HepG2 (cell line): ENCODE results near the gene PLOD2. TPM values are rescaled to one million over a fixed set of nuclear protein-coding genes. Genes with fewer than 3 reads are reported as not detected.

Source experiments
- BRCA1 ChIP-seq: sonication (generic); formaldehyde crosslinking; IDR thresholded peaks from 2 replicates; pipeline ENCODE4 v1.4.0; 2020; ENCODE audit warnings: missing genetic modification reagents
- CREB1 ChIP-seq, 2 experiments: fragments of 450-650 bp in 1 of 2; IDR thresholded peaks; 2 replicates each; pipeline ENCODE4 v1.6.1; 2016 to 2017; ENCODE audit warnings: control low read depth in 1 of 2, mild to moderate bottlenecking in 1 of 2, missing compliant biosample characterization in 1 of 2, missing genetic modification characterization in 1 of 2
- DMAP1 ChIP-seq: IDR thresholded peaks from 2 replicates; pipeline ENCODE4 v1.6.1; 2016
- ERF ChIP-seq: IDR thresholded peaks from 2 replicates; pipeline ENCODE4 v1.6.1; 2018; ENCODE audit warnings: missing biosample characterization, missing genetic modification reagents
- HNRNPUL1 ChIP-seq: fragments of 200-400 bp; formaldehyde crosslinking; IDR thresholded peaks from 2 replicates; pipeline ENCODE4 v1.6.1; 2017; ENCODE audit warnings: low read depth, mild to moderate bottlenecking, low read length, moderate library complexity
- JDP2 ChIP-seq: sonication (generic); formaldehyde crosslinking; IDR thresholded peaks from 2 replicates; pipeline ENCODE4 v1.8.1; 2022; ENCODE audit warnings: missing genetic modification reagents, borderline replicate concordance
- JUNB ChIP-seq: sonication (generic); formaldehyde crosslinking; IDR thresholded peaks from 2 replicates; pipeline ENCODE4 v1.8.0; 2022; ENCODE audit warnings: missing genetic modification reagents, mild to moderate bottlenecking, borderline replicate concordance
- NCOA2 ChIP-seq: sonication (generic); formaldehyde crosslinking; IDR thresholded peaks from 2 replicates; pipeline ENCODE4 v1.8.0; 2022; ENCODE audit warnings: inconsistent platforms
- NFKB2 ChIP-seq: sonication (generic); formaldehyde crosslinking; IDR thresholded peaks from 2 replicates; pipeline ENCODE4 v1.4.0; 2020; ENCODE audit warnings: missing genetic modification reagents, borderline replicate concordance
- NR2F2 ChIP-seq: IDR thresholded peaks from 2 replicates; pipeline ENCODE4 v1.6.1; 2012; ENCODE audit warnings: low read depth, inconsistent platforms, borderline replicate concordance
- PHF5A ChIP-seq: IDR thresholded peaks from one replicate; pipeline ENCODE4 v1.6.1; 2018; ENCODE audit warnings: low read depth, missing genetic modification reagents; ENCODE audit not compliant: unreplicated experiment
- RAD51 ChIP-seq: fragments of 450-650 bp; IDR thresholded peaks from 2 replicates; pipeline ENCODE4 v1.6.1; 2016; ENCODE audit warnings: borderline replicate concordance
- TFAP4 ChIP-seq: sonication (generic); IDR thresholded peaks from 2 replicates; pipeline ENCODE4 v1.6.1; 2016; ENCODE audit warnings: low read depth, borderline replicate concordance
- ZBTB39 ChIP-seq: sonication (generic); formaldehyde crosslinking; IDR thresholded peaks from 2 replicates; pipeline ENCODE4 v1.5.0; 2020; ENCODE audit warnings: missing genetic modification reagents
- ZFY ChIP-seq: sonication (generic); formaldehyde crosslinking; IDR thresholded peaks from 2 replicates; pipeline ENCODE4 v1.4.0; 2020; ENCODE audit warnings: missing genetic modification reagents
- ZNF138 ChIP-seq: sonication (generic); formaldehyde crosslinking; IDR thresholded peaks from 2 replicates; pipeline ENCODE4 v1.5.0; 2020; ENCODE audit warnings: mild to moderate bottlenecking, low read depth, missing genetic modification reagents
- ZNF160 ChIP-seq: sonication (generic); formaldehyde crosslinking; IDR thresholded peaks from 2 replicates; pipeline ENCODE4 v1.8.0; 2022; ENCODE audit warnings: mild to moderate bottlenecking, inconsistent platforms, missing genetic modification reagents
- ZNF225 ChIP-seq: sonication (generic); formaldehyde crosslinking; IDR thresholded peaks from 2 replicates; pipeline ENCODE4 v1.4.0; 2020; ENCODE audit warnings: mild to moderate bottlenecking, missing genetic modification reagents
- ZNF329 ChIP-seq: sonication (generic); formaldehyde crosslinking; IDR thresholded peaks from 2 replicates; pipeline ENCODE4 v1.9.0; 2021; ENCODE audit warnings: low read depth, mild to moderate bottlenecking, missing genetic modification reagents
- ZNF367 ChIP-seq: sonication (generic); formaldehyde crosslinking; IDR thresholded peaks from 2 replicates; pipeline ENCODE4 v1.4.0; 2020; ENCODE audit warnings: missing genetic modification reagents, borderline replicate concordance
- ZNF598 ChIP-seq: sonication (generic); formaldehyde crosslinking; IDR thresholded peaks from 2 replicates; pipeline ENCODE4 v1.5.1; 2020; ENCODE audit warnings: mild to moderate bottlenecking, missing genetic modification reagents, borderline replicate concordance
- ZNF614 ChIP-seq: IDR thresholded peaks from 2 replicates; pipeline ENCODE4 v1.6.1; 2018; ENCODE audit warnings: missing biosample characterization, missing genetic modification reagents, inconsistent platforms, borderline replicate concordance
- ZNF616 ChIP-seq: sonication (generic); formaldehyde crosslinking; IDR thresholded peaks from 2 replicates; pipeline ENCODE4 v1.5.0; 2020; ENCODE audit warnings: low read depth, mild to moderate bottlenecking, missing genetic modification reagents
- ZNF776 ChIP-seq: sonication (generic); formaldehyde crosslinking; IDR thresholded peaks from 2 replicates; pipeline ENCODE4 v1.4.0; 2020; ENCODE audit warnings: mild to moderate bottlenecking, missing genetic modification reagents
- polyA plus RNA-seq, 8 experiments: library from polyadenylated mRNA; depleted of rRNA in 3 of 8; stranded (reverse) in 7 of 8; unstranded in 1 of 8; fragments of >200 nt; fragmentation: Illumina TruSeq in 4 of 8; extraction: Trizol in 4 of 8; gene quantifications; 2 replicates each; pipeline versions ENCODE4 v1.2.1 to v1.2.3, GENCODE V29; 2011 to 2016; ENCODE audit warnings: low read depth in 4 of 8, missing spikeins in 1 of 8, mixed read lengths in 1 of 8; ENCODE audit not compliant: insufficient read depth in 1 of 8
- total RNA-seq, 5 experiments: library from RNA; depleted of rRNA; stranded (reverse); fragments of >200 nt; fragmentation: Illumina TruSeq; extraction: Trizol; gene quantifications; 2 replicates each; pipeline ENCODE4 v1.2.3, GENCODE V29; 2016; ENCODE audit warnings: low read depth in 1 of 5
- TF ChIP-seq, protein P1 (sequence below): sonication (generic); formaldehyde crosslinking; conservative IDR thresholded peaks from 2 replicates; pipeline ENCODE4 v1.4.0; 2020; ENCODE audit warnings: mild to moderate bottlenecking, missing genetic modification reagents, moderate library complexity
- TF ChIP-seq, protein P2 (sequence below): sonication (generic); formaldehyde crosslinking; IDR thresholded peaks from 2 replicates; pipeline ENCODE4 v1.5.0; 2020; ENCODE audit warnings: missing genetic modification reagents

Gene PLOD2
- total and polyA plus RNA-seq, 2 of the 13 experiments (the other 11 are each of a cell fraction or from before 2014, with no cell fraction given) = 107 to 161 TPM

DNA sequence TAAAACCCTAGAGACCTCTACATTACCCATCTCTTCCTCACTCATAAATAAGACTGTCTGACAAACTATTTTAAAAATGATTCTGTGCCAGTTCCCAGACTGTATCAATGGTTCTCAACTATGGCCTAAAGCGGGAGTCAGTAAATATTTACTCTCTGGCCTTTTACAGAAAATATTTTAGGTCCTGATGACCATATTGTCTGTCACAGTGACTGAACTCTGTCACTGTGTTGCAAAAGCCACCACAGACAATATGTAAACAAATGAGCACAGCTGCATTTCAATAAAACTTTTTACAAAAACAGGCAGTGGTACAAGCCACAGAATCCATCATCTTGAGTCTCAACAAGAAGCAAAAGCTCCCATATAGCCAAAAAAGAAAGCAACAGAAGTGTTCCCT lies 45.4 kb downstream of the PLOD2 start (continued):
- TF ChIP-seq ZNF616 (CRISPR knock-in tag) = no peak
- no peak for TF ChIP-seq NFKB2 (CRISPR knock-in tag)
- peak; percentile 53; the same call in 1 of the 2 replicates for TF ChIP-seq ZNF614 (CRISPR knock-in tag)
- TF ChIP-seq BRCA1 (CRISPR knock-in tag) = no peak
- no peak for TF ChIP-seq JUNB
- TF ChIP-seq PHF5A = no peak
- no peak for TF ChIP-seq ZBTB39 (CRISPR knock-in tag)
- peak; percentile 77; the same call in 1 of the 2 replicates for TF ChIP-seq CREB1 (IDR thresholded peaks at IDR 0.05)
- peak; percentile 62 for TF ChIP-seq CREB1 (CRISPR knock-in tag; IDR thresholded peaks at IDR 0.05)
- no peak for TF ChIP-seq RAD51
- TF ChIP-seq NCOA2 (CRISPR knock-in tag) = peak; percentile 87
- peak; percentile 75; the same call in 1 of the 2 replicates for TF ChIP-seq TFAP4
- TF ChIP-seq ZNF138 (CRISPR knock-in tag) = no peak
- TF ChIP-seq ERF (CRISPR knock-in tag) = peak; percentile 64; the same call in 1 of the 2 replicates
- no peak for TF ChIP-seq ZNF367
- 0 out of 2 replicates have a peak, but pooled peaks have one; percentile 17 for TF ChIP-seq NR2F2
- peak; percentile 52; the same call in 1 of the 2 replicates for TF ChIP-seq DMAP1 (CRISPR knock-in tag)
- TF ChIP-seq, protein P1, sequence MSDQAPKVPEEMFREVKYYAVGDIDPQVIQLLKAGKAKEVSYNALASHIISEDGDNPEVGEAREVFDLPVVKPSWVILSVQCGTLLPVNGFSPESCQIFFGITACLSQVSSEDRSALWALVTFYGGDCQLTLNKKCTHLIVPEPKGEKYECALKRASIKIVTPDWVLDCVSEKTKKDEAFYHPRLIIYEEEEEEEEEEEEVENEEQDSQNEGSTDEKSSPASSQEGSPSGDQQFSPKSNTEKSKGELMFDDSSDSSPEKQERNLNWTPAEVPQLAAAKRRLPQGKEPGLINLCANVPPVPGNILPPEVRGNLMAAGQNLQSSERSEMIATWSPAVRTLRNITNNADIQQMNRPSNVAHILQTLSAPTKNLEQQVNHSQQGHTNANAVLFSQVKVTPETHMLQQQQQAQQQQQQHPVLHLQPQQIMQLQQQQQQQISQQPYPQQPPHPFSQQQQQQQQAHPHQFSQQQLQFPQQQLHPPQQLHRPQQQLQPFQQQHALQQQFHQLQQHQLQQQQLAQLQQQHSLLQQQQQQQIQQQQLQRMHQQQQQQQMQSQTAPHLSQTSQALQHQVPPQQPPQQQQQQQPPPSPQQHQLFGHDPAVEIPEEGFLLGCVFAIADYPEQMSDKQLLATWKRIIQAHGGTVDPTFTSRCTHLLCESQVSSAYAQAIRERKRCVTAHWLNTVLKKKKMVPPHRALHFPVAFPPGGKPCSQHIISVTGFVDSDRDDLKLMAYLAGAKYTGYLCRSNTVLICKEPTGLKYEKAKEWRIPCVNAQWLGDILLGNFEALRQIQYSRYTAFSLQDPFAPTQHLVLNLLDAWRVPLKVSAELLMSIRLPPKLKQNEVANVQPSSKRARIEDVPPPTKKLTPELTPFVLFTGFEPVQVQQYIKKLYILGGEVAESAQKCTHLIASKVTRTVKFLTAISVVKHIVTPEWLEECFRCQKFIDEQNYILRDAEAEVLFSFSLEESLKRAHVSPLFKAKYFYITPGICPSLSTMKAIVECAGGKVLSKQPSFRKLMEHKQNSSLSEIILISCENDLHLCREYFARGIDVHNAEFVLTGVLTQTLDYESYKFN (CRISPR knock-in tag) = peak; percentile 92
- no peak for TF ChIP-seq ZNF776 (CRISPR knock-in tag)
- TF ChIP-seq ZNF225 (CRISPR knock-in tag) = no peak
- no peak for TF ChIP-seq ZFY (CRISPR knock-in tag)
- TF ChIP-seq, protein P2, sequence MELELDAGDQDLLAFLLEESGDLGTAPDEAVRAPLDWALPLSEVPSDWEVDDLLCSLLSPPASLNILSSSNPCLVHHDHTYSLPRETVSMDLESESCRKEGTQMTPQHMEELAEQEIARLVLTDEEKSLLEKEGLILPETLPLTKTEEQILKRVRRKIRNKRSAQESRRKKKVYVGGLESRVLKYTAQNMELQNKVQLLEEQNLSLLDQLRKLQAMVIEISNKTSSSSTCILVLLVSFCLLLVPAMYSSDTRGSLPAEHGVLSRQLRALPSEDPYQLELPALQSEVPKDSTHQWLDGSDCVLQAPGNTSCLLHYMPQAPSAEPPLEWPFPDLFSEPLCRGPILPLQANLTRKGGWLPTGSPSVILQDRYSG (CRISPR knock-in tag) = no peak
- no peak for TF ChIP-seq ZNF598 (CRISPR knock-in tag)
- TF ChIP-seq JDP2 (CRISPR knock-in tag) = no peak
- no peak for TF ChIP-seq ZNF160
- TF ChIP-seq HNRNPUL1 = no peak
- TF ChIP-seq ZNF329 (CRISPR knock-in tag) = no peak
